Activated T-cell treated with anti-CD3 and anti-CD28 coated beads for 1 hour (primary cell): ENCODE data around the gene CD40.
"Not testable (repeated sequence)": the region's sequence is repeated elsewhere in the genome, so short reads cannot be mapped to it uniquely, and the experiment has no call there.

ENCODE experiments used
- DNase-seq: peaks from one replicate; pipeline ENCODE4 v3.0.0-alpha.2; 2020; ENCODE audit warnings: low read depth

Gene CD40

GRCh38 chr20:46093531-46093930 is 24.6 kb upstream of the CD40 start:
- DNase-seq = no peak

DNA sequence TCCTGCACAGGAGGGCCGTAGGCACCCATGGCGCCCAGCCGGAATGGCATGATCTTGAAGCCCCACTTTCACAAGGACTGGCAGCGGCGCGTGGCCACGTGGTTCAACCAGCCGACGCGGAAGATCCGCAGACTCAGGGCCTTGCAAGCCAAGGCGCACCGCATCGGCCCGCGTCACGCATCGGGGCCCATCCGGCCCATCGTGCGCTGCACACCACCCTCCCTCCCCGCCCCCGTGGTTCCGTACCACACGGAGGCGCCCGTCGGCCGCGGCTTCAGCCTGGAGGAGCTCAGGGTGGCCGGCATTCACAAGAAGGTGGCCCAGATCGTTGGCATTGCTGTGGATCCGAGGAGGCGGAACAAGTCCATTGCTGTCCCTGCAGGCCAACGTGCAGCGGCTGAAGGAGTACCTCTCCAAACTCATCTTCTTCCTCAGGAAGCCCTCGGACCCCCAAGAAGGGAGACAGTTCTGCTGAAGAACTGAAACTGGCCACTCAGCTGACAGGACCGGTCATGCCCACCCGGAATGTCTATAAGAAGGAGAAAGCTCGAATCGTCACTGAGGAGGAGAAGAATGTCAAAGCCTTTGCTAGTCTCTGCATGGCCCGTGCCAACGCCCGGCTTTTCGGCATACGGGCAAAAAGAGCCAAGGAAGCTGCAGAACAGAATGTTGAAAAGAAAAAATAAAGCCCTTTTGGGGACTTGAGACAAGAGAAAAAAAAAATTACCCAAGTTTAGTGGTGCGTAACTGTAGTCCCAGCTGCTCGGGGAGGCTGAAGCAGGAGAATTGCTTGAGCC is 18.4 kb upstream of the CD40 start:
- DNase-seq = no peak

GRCh38 chr20:46100444-46100843 is 17.7 kb upstream of the CD40 start:
- DNase-seq = not testable (repeated sequence)

GRCh38 chr20:46100988-46101387 is 17.1 kb upstream of the CD40 start:
- DNase-seq = no peak

- no peak for DNase-seq
Measured at GRCh38 chr20:46101957-46102356, 16.2 kb upstream of the CD40 start.

- no peak for DNase-seq
Measured at GRCh38 chr20:46102940-46103339, 15.2 kb upstream of the CD40 start.

GRCh38 chr20:46104262-46104661 is 13.9 kb upstream of the CD40 start:
- no peak for DNase-seq

DNA sequence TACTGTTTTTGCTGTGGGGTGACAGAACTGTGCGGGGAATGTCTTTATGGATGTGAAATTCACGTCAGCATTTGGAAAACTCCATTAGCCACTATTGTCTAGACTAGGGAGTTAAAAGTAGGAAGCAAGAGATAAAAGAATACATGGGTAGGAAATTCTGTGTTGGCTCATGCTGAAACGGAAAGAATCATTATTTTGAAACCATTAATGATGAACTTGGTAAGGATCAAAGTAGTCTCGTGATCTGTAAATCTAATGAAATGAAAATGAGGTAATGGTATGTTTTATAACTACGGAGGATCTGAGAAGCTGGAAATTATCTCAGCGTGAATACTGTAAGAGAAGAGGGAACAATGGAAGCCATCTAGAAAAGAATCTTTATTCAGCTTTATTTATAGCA is 11.1 kb upstream of the CD40 start:
- no peak for DNase-seq

DNA sequence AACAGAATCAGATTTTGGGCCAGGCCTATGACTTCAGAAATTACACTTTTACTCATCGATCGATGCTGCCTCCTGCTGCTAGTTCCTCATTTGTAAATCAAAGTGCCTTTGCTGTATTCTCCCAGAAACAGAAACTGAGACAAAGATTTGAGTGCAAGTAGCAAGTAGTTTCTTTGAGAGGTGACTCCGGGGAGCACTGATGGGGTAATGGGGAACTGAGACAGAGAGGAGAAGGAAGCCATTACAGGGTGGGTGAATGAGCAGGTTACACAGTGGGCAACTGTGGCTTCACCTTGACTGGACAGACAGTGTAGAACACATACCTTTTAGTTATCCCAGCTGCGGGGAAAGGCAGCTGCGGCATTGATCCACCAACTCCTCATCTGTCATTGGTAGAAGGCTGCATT is 9.7 kb upstream of the CD40 start:
- DNase-seq = no peak

DNA sequence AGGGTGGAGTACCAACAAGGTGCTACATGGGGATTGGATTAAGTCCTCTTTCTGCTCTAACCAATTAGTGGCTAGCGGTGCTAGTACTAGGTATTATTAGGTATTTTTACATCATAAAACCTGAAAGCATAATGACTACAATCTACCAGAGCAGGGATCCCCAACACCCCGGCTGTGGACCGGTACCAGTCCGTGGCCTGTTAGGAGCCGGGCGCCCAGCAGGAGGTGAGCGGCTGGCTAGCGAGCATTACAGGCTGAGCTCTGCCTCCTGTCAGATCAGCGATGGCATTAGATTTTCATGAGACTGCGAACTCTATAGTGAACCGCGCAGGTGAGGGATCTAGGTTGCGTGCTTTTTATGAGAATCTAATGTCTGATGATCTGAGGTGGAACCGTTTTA is 9.1 kb upstream of the CD40 start:
- no peak for DNase-seq

GRCh38 chr20:46111028-46111835 is 6.9 kb upstream of the CD40 start:
- DNase-seq = no peak

GRCh38 chr20:46111836-46112212 is 6.3 kb upstream of the CD40 start:
- DNase-seq = no peak

DNA sequence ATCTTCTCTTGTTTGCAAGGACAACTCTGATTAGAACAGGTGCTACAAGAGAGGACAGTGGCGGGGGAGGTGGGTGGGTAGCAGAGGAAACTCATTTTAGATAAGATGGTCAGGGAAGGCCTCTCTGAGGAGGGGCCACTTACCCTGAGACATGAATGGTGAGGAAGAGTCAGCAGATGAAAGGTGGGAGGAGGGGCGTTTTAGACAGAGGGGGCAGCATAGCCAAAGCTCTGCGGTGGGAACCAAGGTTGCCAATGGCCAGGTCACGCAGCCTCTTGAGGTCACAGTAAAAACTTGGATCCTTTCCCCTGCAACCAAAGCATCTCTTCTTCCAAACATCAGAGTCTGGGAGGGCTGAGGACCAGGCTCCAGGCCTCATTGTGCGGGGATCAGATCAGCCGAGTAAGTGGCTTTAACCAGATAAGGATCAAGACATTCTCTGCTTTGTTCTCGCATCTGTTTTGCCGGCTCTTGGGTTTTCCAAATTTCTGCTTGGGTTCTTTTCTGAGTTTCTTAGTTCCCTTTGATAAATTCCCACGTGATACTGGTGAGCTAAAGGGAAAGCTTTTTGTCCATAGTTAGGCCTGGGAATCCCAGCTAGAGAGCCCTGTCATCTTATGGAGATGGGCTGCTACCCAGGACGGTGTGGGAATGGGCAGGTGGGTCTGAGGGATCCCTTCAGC is 5.5 kb upstream of the CD40 start:
- DNase-seq = no peak

DNA sequence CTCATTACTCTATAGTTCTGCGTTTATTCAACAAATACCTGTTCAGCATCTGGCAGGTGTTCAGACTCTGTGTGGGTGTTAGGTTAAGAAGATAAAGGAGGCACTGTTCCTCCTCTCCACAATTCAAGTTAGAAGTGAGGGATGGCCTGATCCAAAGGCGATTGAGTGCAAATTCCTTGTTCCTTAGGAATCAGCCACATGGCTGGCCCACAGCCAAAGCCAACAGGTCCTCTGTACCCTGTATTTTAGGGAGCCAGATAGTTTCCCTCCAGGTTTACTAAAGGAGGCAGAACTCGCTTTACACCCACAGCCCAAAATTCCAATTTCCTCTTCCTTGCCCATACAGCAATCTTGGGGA is 5.0 kb upstream of the CD40 start:
- DNase-seq = no peak

DNA sequence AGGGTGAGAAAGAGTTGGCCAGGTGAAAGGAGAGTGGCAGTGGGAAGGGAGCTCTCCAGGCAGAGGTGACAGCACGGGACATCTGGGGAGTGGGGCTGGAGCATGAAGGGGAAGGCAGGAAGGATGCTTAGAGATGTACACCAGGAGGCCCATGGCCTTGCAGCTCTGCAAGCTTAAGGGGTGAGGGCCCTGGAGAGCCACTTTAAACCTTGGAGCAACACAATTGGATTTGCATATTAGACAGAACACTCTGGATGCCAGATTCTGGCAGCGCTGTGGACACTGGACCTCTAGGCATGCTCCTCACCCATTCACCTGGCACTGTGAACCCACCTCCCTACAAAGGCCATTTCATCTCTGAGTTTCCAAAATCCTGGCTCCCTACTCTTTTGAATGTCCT is 3.7 kb upstream of the CD40 start:
- DNase-seq = no peak

DNA sequence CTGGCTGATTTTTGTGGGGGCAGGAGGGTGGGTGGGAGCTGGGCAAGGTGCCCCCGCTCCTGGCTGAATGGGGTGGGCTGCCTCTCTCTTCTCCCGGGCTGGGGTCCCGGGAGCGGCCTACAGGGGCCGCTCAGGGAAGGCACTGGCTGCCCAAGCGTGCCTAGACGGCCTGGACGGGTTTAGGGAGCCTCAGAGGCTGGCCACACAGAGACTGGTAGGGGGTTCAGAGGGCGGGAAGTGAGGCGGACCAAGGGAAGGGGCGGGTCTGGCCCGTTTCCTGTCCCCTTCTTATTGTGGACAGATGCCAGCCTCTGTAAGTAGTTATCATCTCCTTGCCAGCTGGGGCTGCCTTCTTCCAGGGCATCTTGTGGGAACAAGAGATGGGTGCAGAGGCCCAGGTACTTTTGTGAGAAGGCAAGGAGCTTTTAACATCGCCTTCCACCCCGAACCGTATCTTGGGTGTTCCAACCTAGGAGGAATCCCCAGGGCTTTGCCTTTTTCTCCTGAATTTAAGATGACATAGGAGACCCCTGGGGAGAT is 437 bp downstream of the CD40 start:
- DNase-seq = no peak

- DNase-seq = no peak
Measured at GRCh38 chr20:46119028-46119546, 973 bp downstream of the CD40 start.

GRCh38 chr20:46119547-46119946 is 1.4 kb downstream of the CD40 start:
- DNase-seq = no peak

GRCh38 chr20:46120136-46120535 is 2.0 kb downstream of the CD40 start:
- DNase-seq = no peak

- DNase-seq = no peak
Measured at GRCh38 chr20:46121184-46121930, 3.2 kb downstream of the CD40 start.

DNA sequence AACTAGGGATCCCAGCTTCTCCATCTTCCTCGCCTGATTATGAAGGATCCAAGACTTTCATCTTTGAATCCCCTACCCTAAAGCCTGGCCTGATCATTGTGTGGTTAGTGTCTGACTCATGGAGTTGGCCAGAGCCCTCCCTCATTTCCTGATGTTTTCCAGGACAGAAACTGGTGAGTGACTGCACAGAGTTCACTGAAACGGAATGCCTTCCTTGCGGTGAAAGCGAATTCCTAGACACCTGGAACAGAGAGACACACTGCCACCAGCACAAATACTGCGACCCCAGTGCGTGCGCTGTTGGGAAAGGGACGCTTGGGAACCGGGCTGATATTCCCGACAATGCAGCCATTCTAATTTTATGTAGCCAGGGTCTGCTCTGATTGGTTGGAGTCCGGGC is 4.0 kb downstream of the CD40 start:
- no peak for DNase-seq
